MM.1S (cell line): ENCODE results near the gene NYNRIN.

ENCODE experiments used
- CTCF ChIP-seq: fragments of 300-600 bp; sonication (generic); IDR thresholded peaks from 2 replicates; pipeline ENCODE4 v1.5.1; 2016; ENCODE audit warnings: antibody characterized with exemption, low read length, mixed read lengths
- EZH2 ChIP-seq: fragments of 300-600 bp; sonication (generic); optimal IDR thresholded peaks from 2 replicates; pipeline ENCODE3; 2017; ENCODE audit warnings: low read depth, mild to moderate bottlenecking, antibody characterized with exemption, low read length, mixed read lengths

- TF ChIP-seq CTCF (no peak), EZH2 (no peak)
Observed at GRCh38 chr14:24388474-24389179, 10.2 kb upstream of the NYNRIN start.
